GM12878 (cell line): ENCODE data around the gene ANO8. TPM values are rescaled to one million over a fixed set of nuclear protein-coding genes. Genes with fewer than 3 reads are reported as not detected.

ENCODE experiments used
- ATAC-seq: fragments of 200-7000 bp; cut with Tn5 transposase; 3 replicates; pipeline ENCODE4 v1.9.1; 2020; ENCODE audit warnings: mild to moderate bottlenecking, moderate library complexity
- BruUV-seq: library from RNA; stranded (reverse); fragments of 400-500 nt; replicated peaks from 2 replicates; lab custom pipeline; 2021; lab: Mats Ljungman, UMichigan
- CTCF ChIA-PET: fragments of 300-600 bp; sonication (Branson Sonifier 250); formaldehyde crosslinking; extraction: SDS; loops from one replicate; lab custom pipeline; 2021; ENCODE audit warnings: inconsistent platforms; lab: Yijun Ruan, JAX
- POLR2A ChIA-PET: fragments of 350-600 bp; formaldehyde crosslinking; extraction: SDS; loops from one replicate; lab custom pipeline; 2021; ENCODE audit warnings: inconsistent platforms; lab: Charles Lee
- RAD21 ChIA-PET: fragments of 300-600 bp; sonication (Branson Sonifier 250); formaldehyde crosslinking; loops from one replicate; lab custom pipeline; 2023; ENCODE audit warnings: antibody characterized with exemption; ENCODE audit not compliant: unreplicated experiment; lab: Charles Lee
- SMC1A ChIA-PET: fragments of 300-600 bp; sonication (Branson Sonifier 250); formaldehyde crosslinking; loops from one replicate; lab custom pipeline; 2023; ENCODE audit not compliant: unreplicated experiment, uncharacterized antibody; lab: Charles Lee
- DNase-seq: peaks from one replicate; pipeline ENCODE4 v3.0.0-alpha.2; 2011; ENCODE audit warnings: low read depth, low spot score
- FAIRE-seq: peaks from 3 replicates; lab custom pipeline; 2011; peaks lifted over from hg19 to GRCh38; lab: Jason Lieb, UNC
- H2AFZ ChIP-seq: 2 replicates; pipeline ENCODE4 v1.6.0; 2011; ENCODE audit warnings: low read depth, low read length, control low read depth; ENCODE audit not compliant: control insufficient read depth
- H3K27ac ChIP-seq: 2 replicates; pipeline ENCODE4 v1.5.1; 2011; ENCODE audit warnings: control low read depth; ENCODE audit not compliant: control insufficient read depth, insufficient read depth
- H3K27me3 ChIP-seq, 2 experiments: replicated peaks in 1 of 2; 2 replicates each; pipeline versions ENCODE4 v1.6.0 to v1.6.1; 2011; ENCODE audit warnings: low read length in 1 of 2; ENCODE audit not compliant: control insufficient read depth in 2 of 2, insufficient read depth in 2 of 2
- H3K36me3 ChIP-seq, 2 experiments: 2 replicates each; pipeline ENCODE4 v1.5.1; 2011; ENCODE audit warnings: low read length in 1 of 2; ENCODE audit not compliant: control insufficient read depth in 2 of 2, insufficient read depth in 2 of 2
- H3K4me1 ChIP-seq: 2 replicates; pipeline ENCODE4 v1.6.1; 2011; ENCODE audit warnings: mild to moderate bottlenecking, low read length, moderate library complexity, mixed read lengths; ENCODE audit not compliant: control insufficient read depth, insufficient read depth
- H3K4me2 ChIP-seq: 2 replicates; pipeline ENCODE4 v1.6.0; 2011; ENCODE audit warnings: control low read depth; ENCODE audit not compliant: control insufficient read depth, insufficient read depth
- H3K4me3 ChIP-seq: fragments of 200-600 bp; sonication (generic); 2 replicates; pipeline ENCODE4 v1.5.1; 2016
- H3K79me2 ChIP-seq: 2 replicates; pipeline ENCODE4 v1.6.0; 2011; ENCODE audit warnings: low read length; ENCODE audit not compliant: control insufficient read depth, insufficient read depth
- H3K9ac ChIP-seq: 2 replicates; pipeline ENCODE4 v1.8.0; 2011; ENCODE audit warnings: low read length, control low read depth, mixed read lengths; ENCODE audit not compliant: control insufficient read depth, insufficient read depth
- H3K9me3 ChIP-seq: replicated peaks from 3 replicates; pipeline ENCODE4 v1.5.1; 2011; ENCODE audit warnings: mild to moderate bottlenecking, low read length; ENCODE audit not compliant: control insufficient read depth, insufficient read depth
- H4K20me1 ChIP-seq: 2 replicates; pipeline ENCODE4 v1.6.0; 2011; ENCODE audit not compliant: control insufficient read depth, insufficient read depth
- IRF4 ChIP-seq: IDR thresholded peaks from 2 replicates; pipeline ENCODE4 v1.6.1; 2011; ENCODE audit warnings: low read depth, low read length
- MXI1 ChIP-seq: fragments of 150-350 bp; IDR thresholded peaks from 2 replicates; pipeline ENCODE4 v1.6.1; 2011; ENCODE audit warnings: low read depth, mild to moderate bottlenecking, inconsistent platforms, low read length, improper control_type of control experiment
- MYB ChIP-seq: fragments of 150-350 bp; IDR thresholded peaks from 2 replicates; pipeline ENCODE4 v1.6.1; 2014; ENCODE audit warnings: mild to moderate bottlenecking, low read depth, low read length, borderline replicate concordance
- NFIC ChIP-seq: IDR thresholded peaks from 2 replicates; pipeline ENCODE4 v1.6.1; 2012; ENCODE audit warnings: low read depth, mild to moderate bottlenecking, inconsistent platforms, low read length, moderate library complexity
- NFYA ChIP-seq: IDR thresholded peaks from 2 replicates; pipeline ENCODE4 v1.6.1; 2011; ENCODE audit warnings: low read depth, mild to moderate bottlenecking, low read length, improper control_type of control experiment, borderline replicate concordance
- RB1 ChIP-seq: fragments of 450-650 bp; formaldehyde crosslinking; IDR thresholded peaks from 2 replicates; pipeline ENCODE4 v1.6.1; 2017; ENCODE audit warnings: mild to moderate bottlenecking, borderline replicate concordance
- RCOR1 ChIP-seq: conservative IDR thresholded peaks from 2 replicates; pipeline ENCODE4 v1.6.1; 2012; ENCODE audit warnings: low read depth, low read length, improper control_type of control experiment
- RELA ChIP-seq: fragments of 450-650 bp; IDR thresholded peaks from 2 replicates; pipeline ENCODE4 v1.8.0; 2014; ENCODE audit warnings: borderline replicate concordance; ENCODE audit not compliant: partially characterized antibody
- TBL1XR1 ChIP-seq: IDR thresholded peaks from 2 replicates; pipeline ENCODE4 v1.6.1; 2012; ENCODE audit warnings: low read depth, low read length, improper control_type of control experiment
- TCF7 ChIP-seq: IDR thresholded peaks from 2 replicates; pipeline ENCODE4 v1.6.1; 2014; ENCODE audit warnings: antibody characterized with exemption, borderline replicate concordance
- YY1 ChIP-seq: IDR thresholded peaks from 2 replicates; pipeline ENCODE4 v1.6.1; 2011; ENCODE audit warnings: low read depth, mild to moderate bottlenecking, low read length
- ZNF384 ChIP-seq: IDR thresholded peaks from 2 replicates; pipeline ENCODE4 v1.6.1; 2012; ENCODE audit warnings: low read depth, mild to moderate bottlenecking, low read length, improper control_type of control experiment, borderline replicate concordance
- WGBS: methylation state at CpG from one replicate; pipeline ENCODE4 v1.1.6; 2016; ENCODE audit warnings: low lambda C conversion rate; ENCODE audit not compliant: insufficient replicate concordance, insufficient coverage; ENCODE audit errors: missing lambda C conversion rate; 5-methylcytosine and 5-hydroxymethylcytosine counted together
- in situ Hi-C: fragments of 300-500 bp; cut with MboI; formaldehyde crosslinking; loops from 9 replicates; pipeline ENCODE4 v1.14.3; 2018; ENCODE audit warnings: mixed read lengths
- intact Hi-C: fragments of 100-400 bp; cut with micrococcal nuclease; formaldehyde crosslinking; loops from one replicate; pipeline ENCODE4 v1.14.2; 2022; ENCODE audit not compliant: unreplicated experiment
- polyA plus RNA-seq, 11 experiments: library from polyadenylated mRNA; depleted of rRNA in 4 of 11; unstranded in 6 of 11; stranded (reverse) in 5 of 11; fragments of >200 nt; fragmentation: Nextera tagmentation in 4 of 11; fragmentation: Illumina TruSeq in 1 of 11; extraction: Ambion mirVana in 4 of 11; extraction: Trizol in 1 of 11; gene quantifications; 1 replicate in 1 of 11; 2 replicates in 10 of 11; pipeline versions ENCODE4 v1.2.1 to v1.2.3, GENCODE V29; 2011 to 2016; ENCODE audit warnings: inconsistent platforms in 2 of 11, missing spikeins in 2 of 11, low read depth in 1 of 11
- total RNA-seq, 4 experiments: library from RNA; depleted of rRNA in 3 of 4; stranded (reverse); fragments of >200 nt in 3 of 4; fragmentation: Illumina TruSeq in 1 of 4; extraction: Trizol in 1 of 4; gene quantifications; 2 replicates each; pipeline versions ENCODE4 v1.2.1 to v1.2.3, GENCODE V29; 2013 to 2021
- TF ChIP-seq, protein P1 (sequence below): fragments of 450-650 bp; IDR thresholded peaks from 2 replicates; pipeline ENCODE4 v1.6.1; 2017; ENCODE audit warnings: mild to moderate bottlenecking
- TF ChIP-seq, protein P2 (sequence below): fragments of 450-650 bp; IDR thresholded peaks from 2 replicates; pipeline ENCODE4 v1.6.1; 2017; ENCODE audit warnings: mild to moderate bottlenecking, moderate library complexity
- TF ChIP-seq, protein P3 (sequence below): fragments of 150-350 bp; IDR thresholded peaks from 2 replicates; pipeline ENCODE4 v1.6.1; 2014; ENCODE audit warnings: mild to moderate bottlenecking, low read depth, low read length

The ANO8 gene
- total and polyA plus RNA-seq, 10 of the 15 experiments (the other 5 are each of a cell fraction or from before 2014, with no cell fraction given) = 0.04 to 6.7 (median 1.1) TPM

DNA sequence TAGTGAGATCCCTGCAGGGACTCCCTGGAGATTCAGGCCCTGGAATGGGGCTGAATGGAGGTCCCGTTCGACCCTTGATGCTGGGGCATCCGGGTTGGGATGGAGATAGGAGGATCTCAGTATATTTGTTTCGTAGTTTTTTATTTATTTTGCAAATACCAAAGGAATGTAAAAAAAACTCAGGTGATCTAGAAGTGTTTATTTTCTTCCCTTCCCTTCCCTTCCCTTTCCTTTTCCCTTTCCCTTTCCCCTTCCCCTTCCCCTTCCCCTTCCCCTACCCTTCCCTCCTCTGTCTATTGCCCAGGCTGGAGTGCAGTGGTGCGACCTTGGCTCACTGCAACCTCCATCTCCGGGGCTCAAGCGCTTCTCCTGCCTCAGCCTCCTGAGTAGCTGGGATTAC lies 7.2 kb upstream of the ANO8 start:
- FAIRE-seq = no peak
- no peak overlapping the region for H2AFZ ChIP-seq
- no peak overlapping the region for H3K4me3 ChIP-seq
- H3K4me1 ChIP-seq = peaks cover 15% of the 10 kb centered on the region
- H3K9me3 ChIP-seq = no peaks in the 10 kb centered on the region
- no peak for DNase-seq
- ChIA-PET POLR2A (no interaction called here), SMC1A (no interaction called here), RAD21 (interaction anchor here (0.6 kb wide), 1 partner anchor 36 kb away, joined by 5 read pairs; the partner anchor contains the start of gene MRPL34)
- BruUV-seq = no TSS peak
- no peaks in the 10 kb centered on the region for H4K20me1 ChIP-seq
- H3K4me2 ChIP-seq = no peak overlapping the region
- H3K27ac ChIP-seq = no peak overlapping the region
- peaks cover 6% of the 10 kb centered on the region for H3K79me2 ChIP-seq
- TF ChIP-seq RB1 (no peak), IRF4 (no peak), ZNF384 (no peak), RCOR1 (no peak), NFYA (no peak), TBL1XR1 (no peak), YY1 (no peak), MYB (no peak), RELA (no peak), MXI1 (no peak), TCF7 (no peak), NFIC (no peak)
- TF ChIP-seq, protein P1, sequence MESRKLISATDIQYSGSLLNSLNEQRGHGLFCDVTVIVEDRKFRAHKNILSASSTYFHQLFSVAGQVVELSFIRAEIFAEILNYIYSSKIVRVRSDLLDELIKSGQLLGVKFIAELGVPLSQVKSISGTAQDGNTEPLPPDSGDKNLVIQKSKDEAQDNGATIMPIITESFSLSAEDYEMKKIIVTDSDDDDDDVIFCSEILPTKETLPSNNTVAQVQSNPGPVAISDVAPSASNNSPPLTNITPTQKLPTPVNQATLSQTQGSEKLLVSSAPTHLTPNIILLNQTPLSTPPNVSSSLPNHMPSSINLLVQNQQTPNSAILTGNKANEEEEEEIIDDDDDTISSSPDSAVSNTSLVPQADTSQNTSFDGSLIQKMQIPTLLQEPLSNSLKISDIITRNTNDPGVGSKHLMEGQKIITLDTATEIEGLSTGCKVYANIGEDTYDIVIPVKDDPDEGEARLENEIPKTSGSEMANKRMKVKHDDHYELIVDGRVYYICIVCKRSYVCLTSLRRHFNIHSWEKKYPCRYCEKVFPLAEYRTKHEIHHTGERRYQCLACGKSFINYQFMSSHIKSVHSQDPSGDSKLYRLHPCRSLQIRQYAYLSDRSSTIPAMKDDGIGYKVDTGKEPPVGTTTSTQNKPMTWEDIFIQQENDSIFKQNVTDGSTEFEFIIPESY = no peak
- TF ChIP-seq, protein P2, sequence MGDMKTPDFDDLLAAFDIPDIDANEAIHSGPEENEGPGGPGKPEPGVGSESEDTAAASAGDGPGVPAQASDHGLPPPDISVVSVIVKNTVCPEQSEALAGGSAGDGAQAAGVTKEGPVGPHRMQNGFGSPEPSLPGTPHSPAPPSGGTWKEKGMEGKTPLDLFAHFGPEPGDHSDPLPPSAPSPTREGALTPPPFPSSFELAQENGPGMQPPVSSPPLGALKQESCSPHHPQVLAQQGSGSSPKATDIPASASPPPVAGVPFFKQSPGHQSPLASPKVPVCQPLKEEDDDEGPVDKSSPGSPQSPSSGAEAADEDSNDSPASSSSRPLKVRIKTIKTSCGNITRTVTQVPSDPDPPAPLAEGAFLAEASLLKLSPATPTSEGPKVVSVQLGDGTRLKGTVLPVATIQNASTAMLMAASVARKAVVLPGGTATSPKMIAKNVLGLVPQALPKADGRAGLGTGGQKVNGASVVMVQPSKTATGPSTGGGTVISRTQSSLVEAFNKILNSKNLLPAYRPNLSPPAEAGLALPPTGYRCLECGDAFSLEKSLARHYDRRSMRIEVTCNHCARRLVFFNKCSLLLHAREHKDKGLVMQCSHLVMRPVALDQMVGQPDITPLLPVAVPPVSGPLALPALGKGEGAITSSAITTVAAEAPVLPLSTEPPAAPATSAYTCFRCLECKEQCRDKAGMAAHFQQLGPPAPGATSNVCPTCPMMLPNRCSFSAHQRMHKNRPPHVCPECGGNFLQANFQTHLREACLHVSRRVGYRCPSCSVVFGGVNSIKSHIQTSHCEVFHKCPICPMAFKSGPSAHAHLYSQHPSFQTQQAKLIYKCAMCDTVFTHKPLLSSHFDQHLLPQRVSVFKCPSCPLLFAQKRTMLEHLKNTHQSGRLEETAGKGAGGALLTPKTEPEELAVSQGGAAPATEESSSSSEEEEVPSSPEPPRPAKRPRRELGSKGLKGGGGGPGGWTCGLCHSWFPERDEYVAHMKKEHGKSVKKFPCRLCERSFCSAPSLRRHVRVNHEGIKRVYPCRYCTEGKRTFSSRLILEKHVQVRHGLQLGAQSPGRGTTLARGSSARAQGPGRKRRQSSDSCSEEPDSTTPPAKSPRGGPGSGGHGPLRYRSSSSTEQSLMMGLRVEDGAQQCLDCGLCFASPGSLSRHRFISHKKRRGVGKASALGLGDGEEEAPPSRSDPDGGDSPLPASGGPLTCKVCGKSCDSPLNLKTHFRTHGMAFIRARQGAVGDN = no peak
- TF ChIP-seq, protein P3, sequence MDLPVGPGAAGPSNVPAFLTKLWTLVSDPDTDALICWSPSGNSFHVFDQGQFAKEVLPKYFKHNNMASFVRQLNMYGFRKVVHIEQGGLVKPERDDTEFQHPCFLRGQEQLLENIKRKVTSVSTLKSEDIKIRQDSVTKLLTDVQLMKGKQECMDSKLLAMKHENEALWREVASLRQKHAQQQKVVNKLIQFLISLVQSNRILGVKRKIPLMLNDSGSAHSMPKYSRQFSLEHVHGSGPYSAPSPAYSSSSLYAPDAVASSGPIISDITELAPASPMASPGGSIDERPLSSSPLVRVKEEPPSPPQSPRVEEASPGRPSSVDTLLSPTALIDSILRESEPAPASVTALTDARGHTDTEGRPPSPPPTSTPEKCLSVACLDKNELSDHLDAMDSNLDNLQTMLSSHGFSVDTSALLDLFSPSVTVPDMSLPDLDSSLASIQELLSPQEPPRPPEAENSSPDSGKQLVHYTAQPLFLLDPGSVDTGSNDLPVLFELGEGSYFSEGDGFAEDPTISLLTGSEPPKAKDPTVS = no peak
- TF ChIP-seq, all 136 proteins: peak for 0
- H3K9ac ChIP-seq = no peak overlapping the region
- in situ Hi-C loops (no loop called here), intact Hi-C loops (no loop called here)
- no peaks in the 10 kb centered on the region for H3K27me3 ChIP-seq
- no peak for ATAC-seq
- WGBS = 96% methylated on average over 7 of the region's 7 CpGs
- CTCF ChIA-PET = interaction anchor here (9.2 kb wide), 1 partner anchor 46 kb away, joined by 170 read pairs; no protein-coding TSS in a partner anchor
- no peaks in the 10 kb centered on the region; a peak in 2 of 4 replicates for H3K36me3 ChIP-seq
